B cell (primary cell): ENCODE measurements around the gene HOXD9. TPM values are rescaled to one million over a fixed set of nuclear protein-coding genes. Genes with fewer than 3 reads are reported as not detected.

Experiments used
- ATAC-seq: fragments of 200-7000 bp; cut with Tn5 transposase; one replicate; pipeline ENCODE4 v1.10.0; 2021; ENCODE audit warnings: low read depth, mild to moderate bottlenecking, moderate number of reproducible peaks, moderate library complexity
- CTCF ChIA-PET: fragments of 350-600 bp; sonication (Branson Sonifier 250); formaldehyde crosslinking; loops from one replicate; lab custom pipeline; 2021; ENCODE audit warnings: antibody characterized with exemption, inconsistent platforms; lab: Charles Lee
- POLR2A ChIA-PET: fragments of 350-600 bp; sonication (Branson Sonifier 250); formaldehyde crosslinking; loops from one replicate; lab custom pipeline; 2021; ENCODE audit warnings: antibody characterized with exemption; lab: Charles Lee
- DNase-seq: peaks from one replicate; pipeline ENCODE4 v3.0.0; 2013
- H2AFZ ChIP-seq: 2 replicates; pipeline ENCODE4 v1.6.1; 2012; ENCODE audit warnings: mild to moderate bottlenecking, low read depth, low read length; ENCODE audit not compliant: insufficient read depth, poor library complexity, severe bottlenecking
- H3K27ac ChIP-seq, 2 donors: 1 replicate in 1 of 2; 2 replicates in 1 of 2; pipeline ENCODE4 v1.5.1; 2012 to 2013; ENCODE audit warnings: low read length in 2 of 2, mild to moderate bottlenecking in 2 of 2, moderate library complexity in 1 of 2
- H3K27me3 ChIP-seq, 4 experiments: fragments of 200-600 bp in 1 of 4; sonication (generic) in 1 of 4; replicated peaks in 1 of 4; 1 replicate in 2 of 4; 2 replicates in 2 of 4; pipeline versions ENCODE4 v1.6.1 to v1.7.0; 2013 to 2016; ENCODE audit warnings: low read length in 3 of 4, mild to moderate bottlenecking in 2 of 4, mixed read lengths in 1 of 4, moderate library complexity in 1 of 4; ENCODE audit not compliant: insufficient read depth in 4 of 4, control insufficient read depth in 3 of 4; ENCODE audit errors: control extremely low read depth in 1 of 4
- H3K36me3 ChIP-seq, 2 experiments: replicated peaks in 1 of 2; 1 replicate in 1 of 2; 2 replicates in 1 of 2; pipeline versions ENCODE4 v1.6.1 to v1.7.1; 2013; ENCODE audit warnings: low read length in 1 of 2; ENCODE audit not compliant: insufficient read depth in 2 of 2, control insufficient read depth in 1 of 2; ENCODE audit errors: control extremely low read depth in 1 of 2, extremely low read depth in 1 of 2
- H3K4me1 ChIP-seq, 2 donors: fragments of 200-600 bp in 1 of 2; sonication (generic) in 1 of 2; 1 replicate in 1 of 2; 2 replicates in 1 of 2; pipeline versions ENCODE4 v1.5.1 to v1.6.1; 2013 to 2017; ENCODE audit warnings: low read length in 2 of 2; ENCODE audit not compliant: control insufficient read depth in 2 of 2, insufficient read depth in 2 of 2
- H3K4me2 ChIP-seq: replicated peaks from 2 replicates; pipeline ENCODE3; 2012; ENCODE audit warnings: mild to moderate bottlenecking, low read depth, low read length; ENCODE audit not compliant: poor library complexity, severe bottlenecking
- H3K4me3 ChIP-seq, 5 experiments: fragments of 200-600 bp in 1 of 5; sonication (generic) in 1 of 5; 1 replicate in 3 of 5; 2 replicates in 2 of 5; pipeline versions ENCODE4 v1.5.1 to v1.7.0; 2011 to 2016; ENCODE audit warnings: low read length in 4 of 5, mild to moderate bottlenecking in 4 of 5, low read depth in 2 of 5, control low read depth in 1 of 5, moderate library complexity in 1 of 5; ENCODE audit not compliant: insufficient read depth in 1 of 5; ENCODE audit errors: control extremely low read depth in 1 of 5, extremely low read depth in 1 of 5
- H3K79me2 ChIP-seq: fragments of 200-600 bp; sonication (generic); one replicate; pipeline ENCODE4 v1.6.0; 2016; ENCODE audit warnings: low read length; ENCODE audit not compliant: control insufficient read depth, insufficient read depth
- H3K9ac ChIP-seq: fragments of 200-600 bp; sonication (generic); 2 replicates; pipeline ENCODE4 v1.6.1; 2017; ENCODE audit warnings: mild to moderate bottlenecking, low read length, moderate library complexity
- H3K9me3 ChIP-seq, 3 donors: one replicate each; pipeline versions ENCODE4 v1.6.1 to v1.7.1; 2013; ENCODE audit warnings: low read length in 2 of 3; ENCODE audit not compliant: control insufficient read depth in 2 of 3, insufficient read depth in 1 of 3; ENCODE audit errors: control extremely low read depth in 1 of 3
- H4K20me1 ChIP-seq: 2 replicates; pipeline ENCODE4 v1.6.0; 2012; ENCODE audit warnings: mild to moderate bottlenecking, low read length; ENCODE audit not compliant: insufficient read depth, control insufficient read depth, poor library complexity, severe bottlenecking
- H3K27ac Mint-ChIP-seq: one replicate; pipeline ENCODE4 v1.8.0; 2021; ENCODE audit warnings: mixed read lengths
- H3K27me3 Mint-ChIP-seq: one replicate; pipeline ENCODE4 v1.8.0; 2021; ENCODE audit warnings: mixed read lengths
- H3K4me1 Mint-ChIP-seq: one replicate; pipeline ENCODE4 v1.8.0; 2021; ENCODE audit warnings: mixed read lengths
- H3K4me3 Mint-ChIP-seq: one replicate; pipeline ENCODE4 v1.8.0; 2021; ENCODE audit warnings: mixed read lengths
- H3K9me3 Mint-ChIP-seq: one replicate; pipeline ENCODE4 v1.8.0; 2022; ENCODE audit warnings: mixed read lengths; ENCODE audit not compliant: insufficient read depth
- EZH2 ChIP-seq: IDR thresholded peaks from 2 replicates; pipeline ENCODE4 v1.6.1; 2012; ENCODE audit warnings: borderline replicate concordance, low read depth, mild to moderate bottlenecking, moderate library complexity, low read length; ENCODE audit not compliant: insufficient read depth, poor library complexity, severe bottlenecking
- WGBS: methylation state at CpG from one replicate; pipeline ENCODE4 v1.1.5; 2013; ENCODE audit warnings: missing lambda C conversion rate; ENCODE audit not compliant: insufficient coverage; 5-methylcytosine and 5-hydroxymethylcytosine counted together
- intact Hi-C: fragments of 100-400 bp; cut with micrococcal nuclease; formaldehyde crosslinking; loops from one replicate; pipeline ENCODE4 v1.10.0; 2022
- polyA plus RNA-seq: library from polyadenylated mRNA; depleted of rRNA; stranded (reverse); fragments of >200 nt; gene quantifications from 2 replicates; pipeline ENCODE4 v1.2.3, GENCODE V29; 2012
- total RNA-seq, 2 donors: library from RNA; stranded (reverse); fragments of 120-200 nt in 1 of 2; gene quantifications; 1 replicate in 1 of 2; 2 replicates in 1 of 2; pipeline versions ENCODE4 v1.2.3 to v1.2.4, GENCODE V29; 2013 to 2022
- TF ChIP-seq, protein P1 (sequence below): fragments of 200-600 bp; IDR thresholded peaks from one replicate; pipeline ENCODE4 v1.8.0; 2022; ENCODE audit warnings: antibody characterized with exemption, mild to moderate bottlenecking

HOXD9 gene
- total and polyA plus RNA-seq, 2 donors (not counting 1 experiment from before 2014, with no cell fraction given), result not detected

DNA sequence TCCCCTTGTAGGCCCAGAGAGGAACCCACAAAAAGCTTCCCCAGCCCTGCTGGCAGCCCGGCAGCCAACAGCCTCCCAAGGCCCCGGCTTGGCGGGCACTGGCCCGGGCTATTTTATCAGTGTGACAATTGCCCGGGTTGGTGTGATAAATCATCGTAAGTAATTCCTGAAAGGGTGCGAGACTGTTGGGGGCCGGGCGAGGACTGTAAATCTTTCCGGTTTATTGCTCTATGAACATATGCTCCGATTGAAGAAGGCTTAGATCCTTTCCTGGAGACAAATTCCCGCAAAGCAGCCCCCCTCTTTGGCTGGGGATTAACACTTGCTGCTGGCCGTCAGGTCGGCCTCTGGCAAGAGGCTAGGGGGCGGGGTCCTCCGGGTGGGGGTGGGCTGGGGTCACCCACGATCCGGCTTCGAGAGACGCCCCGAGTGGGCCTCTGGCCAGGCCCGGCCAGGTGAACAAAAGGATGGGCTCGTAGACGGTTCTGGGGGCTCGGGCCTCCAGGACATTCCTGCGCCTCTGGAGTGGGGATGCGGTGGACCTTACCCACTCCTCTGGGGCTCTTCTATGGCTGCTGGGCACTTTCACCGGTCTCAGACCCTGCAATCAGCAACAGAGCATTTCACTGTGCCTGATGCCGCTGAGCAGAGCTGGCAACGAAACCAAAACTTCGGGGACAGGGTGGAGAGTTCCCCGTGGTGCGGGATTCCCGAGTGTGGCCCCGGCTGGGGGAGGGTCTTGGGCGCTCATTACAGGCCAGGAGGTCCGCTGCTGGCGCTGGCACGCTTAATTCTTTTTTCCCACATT lies 36.5 kb downstream of the HOXD9 start:
- Mint-ChIP-seq H3K4me1 (peaks cover 3% of the 10 kb centered on the region), H3K4me3 (no peak overlapping the region), H3K27ac (peak overlapping the region; percentile 56), H3K27me3 (peaks cover 70% of the 10 kb centered on the region), H3K9me3 (peaks cover 2% of the 10 kb centered on the region)
- intact Hi-C loops, result no loop called here
- Histone ChIP-seq H4K20me1 (no peaks in the 10 kb centered on the region), H3K27ac (no peak overlapping the region), H3K27me3 (peaks cover 0 to 92% (median 57%) of the 10 kb centered on the region in 4 experiments), H3K9me3 (peaks cover 0 to 57% (median 0%) of the 10 kb centered on the region in 3 donors), H3K4me1 (peaks cover 8 to 14% of the 10 kb centered on the region in 2 donors), H3K9ac (no peak overlapping the region), H2AFZ (no peak overlapping the region), H3K79me2 (no peaks in the 10 kb centered on the region), H3K4me2 (no peak overlapping the region), H3K36me3 (no peaks in the 10 kb centered on the region), H3K4me3 (no peak overlapping the region)
- no peak for DNase-seq
- POLR2A ChIA-PET, result no interaction called here
- TF ChIP-seq, protein P1, sequence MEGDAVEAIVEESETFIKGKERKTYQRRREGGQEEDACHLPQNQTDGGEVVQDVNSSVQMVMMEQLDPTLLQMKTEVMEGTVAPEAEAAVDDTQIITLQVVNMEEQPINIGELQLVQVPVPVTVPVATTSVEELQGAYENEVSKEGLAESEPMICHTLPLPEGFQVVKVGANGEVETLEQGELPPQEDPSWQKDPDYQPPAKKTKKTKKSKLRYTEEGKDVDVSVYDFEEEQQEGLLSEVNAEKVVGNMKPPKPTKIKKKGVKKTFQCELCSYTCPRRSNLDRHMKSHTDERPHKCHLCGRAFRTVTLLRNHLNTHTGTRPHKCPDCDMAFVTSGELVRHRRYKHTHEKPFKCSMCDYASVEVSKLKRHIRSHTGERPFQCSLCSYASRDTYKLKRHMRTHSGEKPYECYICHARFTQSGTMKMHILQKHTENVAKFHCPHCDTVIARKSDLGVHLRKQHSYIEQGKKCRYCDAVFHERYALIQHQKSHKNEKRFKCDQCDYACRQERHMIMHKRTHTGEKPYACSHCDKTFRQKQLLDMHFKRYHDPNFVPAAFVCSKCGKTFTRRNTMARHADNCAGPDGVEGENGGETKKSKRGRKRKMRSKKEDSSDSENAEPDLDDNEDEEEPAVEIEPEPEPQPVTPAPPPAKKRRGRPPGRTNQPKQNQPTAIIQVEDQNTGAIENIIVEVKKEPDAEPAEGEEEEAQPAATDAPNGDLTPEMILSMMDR, result no peak
- TF ChIP-seq EZH2, result no peak
- ATAC-seq, result no peak
- WGBS, result 15% methylated on average over 28 of the region's 39 CpGs
- CTCF ChIA-PET, result no interaction called here

DNA sequence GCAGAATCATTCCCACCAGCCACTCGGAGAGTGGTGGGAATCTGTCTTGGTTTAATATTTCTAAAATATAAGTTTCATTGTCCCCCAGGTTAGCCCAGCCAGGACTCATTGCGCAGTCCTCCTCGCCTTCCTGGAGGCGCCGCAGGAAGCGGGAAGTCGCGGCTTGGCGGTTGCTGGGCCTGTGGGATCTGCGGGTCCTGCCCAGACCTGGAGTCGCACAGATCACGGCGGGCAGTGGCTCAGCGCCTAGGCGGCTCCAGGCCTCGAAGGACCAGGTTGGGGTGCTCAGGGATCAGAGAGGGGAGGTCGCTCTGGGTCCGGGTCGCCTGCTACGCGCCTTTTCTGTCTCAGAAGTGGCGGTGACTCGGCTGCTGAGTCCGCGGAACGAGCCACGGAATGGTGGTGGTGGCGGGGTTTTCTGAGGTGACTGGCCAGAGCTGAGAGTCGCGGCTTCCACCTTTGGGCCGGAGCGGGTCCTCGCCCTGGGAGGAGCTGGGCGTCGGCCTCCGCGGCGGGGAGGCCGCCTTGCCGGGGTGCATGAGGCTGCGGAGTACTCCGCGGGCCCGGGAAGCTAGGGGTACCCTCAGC lies 37.2 kb downstream of the HOXD9 start:
- no peak overlapping the region for H3K9ac ChIP-seq
- H3K27ac Mint-ChIP-seq, result no peak overlapping the region
- peaks cover 0 to 93% (median 56%) of the 10 kb centered on the region in 4 experiments for H3K27me3 ChIP-seq
- no peak overlapping the region for H3K27ac ChIP-seq
- H3K4me1 Mint-ChIP-seq, result peaks cover 4% of the 10 kb centered on the region
- no peaks in the 10 kb centered on the region for H3K79me2 ChIP-seq
- intact Hi-C loops, result no loop called here
- TF ChIP-seq EZH2, result no peak
- TF ChIP-seq, protein P1, result no peak
- H3K4me2 ChIP-seq, result no peak overlapping the region
- peaks cover 0 to 63% (median 0%) of the 10 kb centered on the region in 3 donors for H3K9me3 ChIP-seq
- H3K9me3 Mint-ChIP-seq, result peaks cover 2% of the 10 kb centered on the region
- no peak for DNase-seq
- H3K27me3 Mint-ChIP-seq, result peaks cover 68% of the 10 kb centered on the region
- ChIA-PET CTCF (interaction anchor here (0.5 to 0.6 kb wide), 2 partner anchors 20 to 492 kb away, joined by 3 read pairs; no protein-coding TSS in a partner anchor), POLR2A (no interaction called here)
- H2AFZ ChIP-seq, result no peak overlapping the region
- H3K4me3 ChIP-seq, result no peak overlapping the region
- 9% methylated on average over 43 of the region's 44 CpGs for WGBS
- ATAC-seq, result no peak
- H3K36me3 ChIP-seq, result no peaks in the 10 kb centered on the region
- no peaks in the 10 kb centered on the region for H4K20me1 ChIP-seq
- no peak overlapping the region for H3K4me3 Mint-ChIP-seq
- peaks cover 12 to 16% of the 10 kb centered on the region in 2 donors for H3K4me1 ChIP-seq
